Activated CD4-positive, alpha-beta T cell treated with anti-CD3 and anti-CD28 coated beads, Interleukin-2, amount 50 U/mL, for 16 hours (primary cell): Measurements from ENCODE around the gene RBBP4.
"Not testable (repeated sequence)": the region's sequence is repeated elsewhere in the genome, so short reads cannot be mapped to it uniquely, and the experiment has no call there.

Experiments
- DNase-seq: peaks from one replicate; pipeline ENCODE4 v3.0.0-alpha.2; 2020

RBBP4 gene

GRCh38 chr1:32696041-32696440 is 45.0 kb downstream of the RBBP4 start:
- no peak for DNase-seq

- not testable (repeated sequence) for DNase-seq
These were observed 46.0 kb downstream of the RBBP4 start for GRCh38 chr1:32696996-32697395.

GRCh38 chr1:32701421-32701911 is 50.5 kb downstream of the RBBP4 start:
- DNase-seq: no peak

GRCh38 chr1:32701951-32702598 is 51.1 kb downstream of the RBBP4 start:
- no peak for DNase-seq

GRCh38 chr1:32702599-32703478 is 51.8 kb downstream of the RBBP4 start, which contains the start of gene SYNC:
SYNC (minus strand) TSS chr1:32702770; CDS start chr1:32702660, 110 bp downstream.
- no peak for DNase-seq

- no peak for DNase-seq
These were observed 52.7 kb downstream of the RBBP4 start for GRCh38 chr1:32703479-32704291.

- DNase-seq: no peak
These were observed 54.5 kb downstream of the RBBP4 start for GRCh38 chr1:32705516-32705915.

GRCh38 chr1:32706491-32706890 is 55.5 kb downstream of the RBBP4 start:
- no peak for DNase-seq

- no peak for DNase-seq
These were observed 58.1 kb downstream of the RBBP4 start for GRCh38 chr1:32709075-32709474.

- DNase-seq: no peak
These were observed 58.5 kb downstream of the RBBP4 start for GRCh38 chr1:32709476-32709875.

- not testable (repeated sequence) for DNase-seq
These were observed 60.2 kb downstream of the RBBP4 start for GRCh38 chr1:32711221-32711620.

GRCh38 chr1:32713081-32713480 is 62.1 kb downstream of the RBBP4 start:
- no peak for DNase-seq

- DNase-seq: no peak
These were observed 63.3 kb downstream of the RBBP4 start for GRCh38 chr1:32714277-32714676.

- no peak for DNase-seq
These were observed 64.9 kb downstream of the RBBP4 start for GRCh38 chr1:32715901-32716311.

GRCh38 chr1:32716312-32717148 is 65.5 kb downstream of the RBBP4 start:
- DNase-seq: peak; percentile 52

GRCh38 chr1:32717503-32717902 is 66.5 kb downstream of the RBBP4 start:
- no peak for DNase-seq

- no peak for DNase-seq
These were observed 67.0 kb downstream of the RBBP4 start for GRCh38 chr1:32718036-32718435.

GRCh38 chr1:32718527-32718926 is 67.5 kb downstream of the RBBP4 start:
- no peak for DNase-seq

- DNase-seq: no peak
These were observed 68.8 kb downstream of the RBBP4 start for GRCh38 chr1:32719681-32720275.

GRCh38 chr1:32724678-32725614 is 73.9 kb downstream of the RBBP4 start:
- peak; percentile 63 for DNase-seq

- no peak for DNase-seq
These were observed 74.6 kb downstream of the RBBP4 start for GRCh38 chr1:32725615-32725982.
